ENCODE data around the gene TRHDE. TPM values are rescaled to one million over a fixed set of nuclear protein-coding genes. Genes with fewer than 3 reads are reported as not detected.

TRHDE gene
- total RNA-seq, 1 donor from 2014 or later: 0.64 TPM

- Mint-ChIP-seq H3K9me3 (ENCODE audit: unreplicated experiment) (no peaks in the 10 kb centered on the region), H3K4me3 (ENCODE audit: unreplicated experiment) (no peak overlapping the region), H3K4me1 (ENCODE audit: unreplicated experiment) (no peaks in the 10 kb centered on the region), H3K36me3 (ENCODE audit: unreplicated experiment) (no peaks in the 10 kb centered on the region), H3K27me3 (ENCODE audit: unreplicated experiment) (no peaks in the 10 kb centered on the region), H3K27ac (ENCODE audit: unreplicated experiment) (no peak overlapping the region)
- TF ChIP-seq, protein P1, sequence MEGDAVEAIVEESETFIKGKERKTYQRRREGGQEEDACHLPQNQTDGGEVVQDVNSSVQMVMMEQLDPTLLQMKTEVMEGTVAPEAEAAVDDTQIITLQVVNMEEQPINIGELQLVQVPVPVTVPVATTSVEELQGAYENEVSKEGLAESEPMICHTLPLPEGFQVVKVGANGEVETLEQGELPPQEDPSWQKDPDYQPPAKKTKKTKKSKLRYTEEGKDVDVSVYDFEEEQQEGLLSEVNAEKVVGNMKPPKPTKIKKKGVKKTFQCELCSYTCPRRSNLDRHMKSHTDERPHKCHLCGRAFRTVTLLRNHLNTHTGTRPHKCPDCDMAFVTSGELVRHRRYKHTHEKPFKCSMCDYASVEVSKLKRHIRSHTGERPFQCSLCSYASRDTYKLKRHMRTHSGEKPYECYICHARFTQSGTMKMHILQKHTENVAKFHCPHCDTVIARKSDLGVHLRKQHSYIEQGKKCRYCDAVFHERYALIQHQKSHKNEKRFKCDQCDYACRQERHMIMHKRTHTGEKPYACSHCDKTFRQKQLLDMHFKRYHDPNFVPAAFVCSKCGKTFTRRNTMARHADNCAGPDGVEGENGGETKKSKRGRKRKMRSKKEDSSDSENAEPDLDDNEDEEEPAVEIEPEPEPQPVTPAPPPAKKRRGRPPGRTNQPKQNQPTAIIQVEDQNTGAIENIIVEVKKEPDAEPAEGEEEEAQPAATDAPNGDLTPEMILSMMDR (IDR thresholded peaks at IDR 0.05): no peak
- no peak for DNase-seq (ENCODE audit: extremely low spot score, unreplicated experiment)
Observed at GRCh38 chr12:72297666-72298065, 25.5 kb downstream of the TRHDE start.

DNA sequence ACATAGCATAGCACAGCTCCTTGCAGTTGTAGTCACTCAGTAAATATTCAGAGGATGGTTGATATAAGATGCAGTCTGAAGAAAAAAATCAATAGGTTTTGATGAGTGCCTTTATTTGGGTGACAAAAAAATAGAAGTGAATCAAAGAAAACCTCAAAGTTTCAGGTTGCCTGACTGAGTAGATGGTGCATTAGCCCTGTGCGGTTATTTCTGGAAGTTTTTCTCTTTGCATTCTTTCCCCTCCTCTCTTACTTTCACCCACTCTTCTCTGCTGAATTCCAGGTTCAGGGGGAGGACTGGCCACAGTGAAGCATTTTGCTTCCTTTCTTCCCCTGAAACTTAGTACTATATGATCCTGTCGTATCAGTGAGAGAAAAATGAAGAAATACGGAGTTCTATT is 28.6 kb downstream of the TRHDE start:
- Mint-ChIP-seq H3K4me1 (ENCODE audit: unreplicated experiment) (no peaks in the 10 kb centered on the region), H3K36me3 (ENCODE audit: unreplicated experiment) (no peaks in the 10 kb centered on the region), H3K27ac (ENCODE audit: unreplicated experiment) (no peak overlapping the region), H3K4me3 (ENCODE audit: unreplicated experiment) (no peak overlapping the region), H3K9me3 (ENCODE audit: unreplicated experiment) (no peaks in the 10 kb centered on the region), H3K27me3 (ENCODE audit: unreplicated experiment) (no peaks in the 10 kb centered on the region)
- TF ChIP-seq, protein P1 (IDR thresholded peaks at IDR 0.05): no peak
- no peak for DNase-seq (ENCODE audit: extremely low spot score, unreplicated experiment)

- no peaks in the 10 kb centered on the region for H3K4me1 Mint-ChIP-seq (ENCODE audit: unreplicated experiment)
- no peak overlapping the region for H3K4me3 Mint-ChIP-seq (ENCODE audit: unreplicated experiment)
- no peaks in the 10 kb centered on the region for H3K36me3 Mint-ChIP-seq (ENCODE audit: unreplicated experiment)
- no peak overlapping the region for H3K27ac Mint-ChIP-seq (ENCODE audit: unreplicated experiment)
- H3K9me3 Mint-ChIP-seq (ENCODE audit: unreplicated experiment): no peaks in the 10 kb centered on the region
- no peaks in the 10 kb centered on the region for H3K27me3 Mint-ChIP-seq (ENCODE audit: unreplicated experiment)
- TF ChIP-seq, protein P1 (IDR thresholded peaks at IDR 0.05): no peak
- DNase-seq (ENCODE audit: extremely low spot score, unreplicated experiment): no peak
Observed at GRCh38 chr12:72304751-72305150, 32.6 kb downstream of the TRHDE start.

- TF ChIP-seq, protein P1 (IDR thresholded peaks at IDR 0.05): no peak
- Mint-ChIP-seq H3K36me3 (ENCODE audit: unreplicated experiment) (no peaks in the 10 kb centered on the region), H3K27me3 (ENCODE audit: unreplicated experiment) (no peaks in the 10 kb centered on the region), H3K27ac (ENCODE audit: unreplicated experiment) (no peak overlapping the region), H3K4me1 (ENCODE audit: unreplicated experiment) (no peaks in the 10 kb centered on the region), H3K4me3 (ENCODE audit: unreplicated experiment) (no peak overlapping the region), H3K9me3 (ENCODE audit: unreplicated experiment) (no peaks in the 10 kb centered on the region)
- DNase-seq (ENCODE audit: extremely low spot score, unreplicated experiment): no peak
Observed at GRCh38 chr12:72307229-72307628, 35.1 kb downstream of the TRHDE start.

GRCh38 chr12:72311946-72312345 is 39.8 kb downstream of the TRHDE start:
- Mint-ChIP-seq H3K27ac (ENCODE audit: unreplicated experiment) (no peak overlapping the region), H3K27me3 (ENCODE audit: unreplicated experiment) (no peaks in the 10 kb centered on the region), H3K4me3 (ENCODE audit: unreplicated experiment) (no peak overlapping the region), H3K4me1 (ENCODE audit: unreplicated experiment) (no peaks in the 10 kb centered on the region), H3K36me3 (ENCODE audit: unreplicated experiment) (no peaks in the 10 kb centered on the region), H3K9me3 (ENCODE audit: unreplicated experiment) (no peaks in the 10 kb centered on the region)
- DNase-seq (ENCODE audit: extremely low spot score, unreplicated experiment): no peak
- TF ChIP-seq, protein P1 (IDR thresholded peaks at IDR 0.05): no peak
